Measurements from ENCODE around the gene CHADL.
"Not testable (repeated sequence)": the region's sequence is repeated elsewhere in the genome, so short reads cannot be mapped to it uniquely, and the experiment has no call there.

Gene CHADL

GRCh38 chr22:41181349-41182241 is 59.1 kb downstream of the CHADL start:
- DNase-seq (ENCODE audit: low read depth) = no peak

- DNase-seq (ENCODE audit: low read depth) = no peak
These were observed 59.8 kb downstream of the CHADL start for GRCh38 chr22:41180926-41181325.

GRCh38 chr22:41180362-41180761 is 60.4 kb downstream of the CHADL start:
- DNase-seq (ENCODE audit: low read depth) = not testable (repeated sequence)

Measured in HS-27A (cell line).